Mononuclear cell (primary cell): Measurements from ENCODE around the gene LRP1B. TPM values are rescaled to one million over a fixed set of nuclear protein-coding genes. Genes with fewer than 3 reads are reported as not detected.
"Not testable (repeated sequence)": the region's sequence is repeated elsewhere in the genome, so short reads cannot be mapped to it uniquely, and the experiment has no call there.

ENCODE experiments used
- H3K27me3 ChIP-seq: 2 replicates; pipeline ENCODE4 v1.6.0; 2011; ENCODE audit warnings: low read length, control low read depth; ENCODE audit not compliant: insufficient read depth
- H3K4me1 ChIP-seq: 2 replicates; pipeline ENCODE4 v1.5.1; 2011; ENCODE audit warnings: mild to moderate bottlenecking, low read length, control low read depth; ENCODE audit not compliant: insufficient read depth
- H3K4me3 ChIP-seq: 2 replicates; pipeline ENCODE4 v1.5.1; 2011; ENCODE audit warnings: mild to moderate bottlenecking, low read length, moderate library complexity
- H3K9me3 ChIP-seq: 2 replicates; pipeline ENCODE4 v1.5.1; 2011; ENCODE audit warnings: low read depth, mild to moderate bottlenecking, control low read depth, low read length
- total RNA-seq: library from RNA; depleted of rRNA; stranded (reverse); fragments of >200 nt; gene quantifications from one replicate; pipeline ENCODE4 v1.2.3, GENCODE V29; 2012

The LRP1B gene
- total RNA-seq, 1 donor, result under 0.01 TPM

DNA sequence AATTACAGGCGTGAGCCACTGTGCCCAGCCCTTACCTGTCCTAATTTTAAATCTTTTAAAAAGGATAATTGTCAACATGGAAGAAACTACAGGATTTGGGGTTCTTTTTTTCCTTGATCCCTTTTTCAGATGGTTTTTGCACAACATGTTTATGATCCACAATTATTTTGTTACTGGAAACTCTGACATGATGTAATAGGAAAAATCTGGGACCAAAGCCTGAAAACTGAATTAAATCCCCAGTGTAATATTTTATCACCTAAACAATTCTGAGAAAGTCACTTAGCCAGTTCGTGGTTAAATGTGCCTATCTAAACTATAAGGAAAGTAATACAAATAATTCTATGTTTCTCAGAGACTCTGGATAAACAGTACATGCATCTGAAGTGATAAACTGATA, 1649.7 kb downstream of the LRP1B start:
- no peak overlapping the region for H3K4me3 ChIP-seq
- H3K4me1 ChIP-seq, result no peaks in the 10 kb centered on the region
- no peaks in the 10 kb centered on the region for H3K9me3 ChIP-seq
- H3K27me3 ChIP-seq, result no peaks in the 10 kb centered on the region

GRCh38 chr2:140473851-140474250, 1657.0 kb downstream of the LRP1B start:
- H3K9me3 ChIP-seq, result no peaks in the 10 kb centered on the region
- no peak overlapping the region for H3K4me3 ChIP-seq
- H3K27me3 ChIP-seq, result no peaks in the 10 kb centered on the region

DNA sequence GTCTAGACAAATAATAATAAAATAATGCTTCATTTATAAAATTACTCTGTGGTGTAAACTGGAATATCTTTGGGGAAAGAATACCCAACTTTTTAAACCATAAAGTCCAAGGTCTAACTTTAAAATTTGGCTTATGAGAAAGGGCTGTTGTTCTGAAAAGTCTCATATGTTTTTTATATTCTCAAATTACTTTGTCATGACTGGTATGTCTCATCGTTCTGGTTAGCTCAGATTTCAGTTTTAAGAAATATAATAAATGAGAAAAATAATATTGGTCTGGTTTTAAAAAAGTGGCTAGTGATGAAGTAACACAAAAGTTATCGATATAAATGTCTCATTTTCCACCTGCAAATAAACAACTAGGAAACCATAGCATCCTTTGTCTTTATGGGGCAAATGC, 1658.1 kb downstream of the LRP1B start:
- Histone ChIP-seq H3K4me3 (no peak overlapping the region), H3K27me3 (no peaks in the 10 kb centered on the region), H3K4me1 (no peaks in the 10 kb centered on the region), H3K9me3 (no peaks in the 10 kb centered on the region)

More at GRCh38 chr2:140473851-140474250, 1657.0 kb downstream of the LRP1B start:
- H3K4me1 ChIP-seq, result no peaks in the 10 kb centered on the region

GRCh38 chr2:140465301-140465700, 1665.5 kb downstream of the LRP1B start:
- Histone ChIP-seq H3K27me3 (no peaks in the 10 kb centered on the region), H3K9me3 (no peaks in the 10 kb centered on the region), H3K4me1 (no peaks in the 10 kb centered on the region), H3K4me3 (no peak overlapping the region)

DNA sequence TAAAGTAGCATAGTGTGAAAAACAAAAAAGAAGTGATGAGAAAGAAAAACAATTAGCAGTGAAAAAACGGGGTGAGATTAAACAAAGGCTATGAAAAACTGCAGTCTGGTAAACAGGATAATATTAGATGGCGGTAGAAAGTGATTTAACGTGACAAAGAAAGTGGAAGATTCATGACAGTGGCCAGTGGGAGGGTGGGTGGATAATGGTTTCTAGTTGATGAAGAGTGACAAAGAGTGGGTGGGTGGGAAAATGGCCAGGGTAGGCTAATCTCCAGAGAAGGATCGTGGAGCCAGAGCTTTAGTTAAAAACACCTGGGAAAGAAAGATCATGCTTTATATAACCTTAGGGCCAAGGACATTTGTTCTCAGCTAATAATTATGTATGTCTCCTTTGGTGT, 1667.8 kb downstream of the LRP1B start:
- no peak overlapping the region for H3K4me3 ChIP-seq
- no peaks in the 10 kb centered on the region for H3K9me3 ChIP-seq
- H3K27me3 ChIP-seq, result no peaks in the 10 kb centered on the region
- H3K4me1 ChIP-seq, result no peaks in the 10 kb centered on the region

GRCh38 chr2:140457483-140457882, 1673.3 kb downstream of the LRP1B start:
- H3K4me1 ChIP-seq, result no peaks in the 10 kb centered on the region
- H3K9me3 ChIP-seq, result no peaks in the 10 kb centered on the region
- no peaks in the 10 kb centered on the region for H3K27me3 ChIP-seq
- H3K4me3 ChIP-seq, result no peak overlapping the region

GRCh38 chr2:140455315-140455714, 1675.5 kb downstream of the LRP1B start:
- Histone ChIP-seq H3K27me3 (no peaks in the 10 kb centered on the region), H3K4me3 (no peak overlapping the region), H3K4me1 (no peaks in the 10 kb centered on the region), H3K9me3 (no peaks in the 10 kb centered on the region)

- Histone ChIP-seq H3K4me1 (no peaks in the 10 kb centered on the region), H3K4me3 (no peak overlapping the region), H3K27me3 (no peaks in the 10 kb centered on the region), H3K9me3 (no peaks in the 10 kb centered on the region)
Observed at GRCh38 chr2:140454717-140455116, 1676.1 kb downstream of the LRP1B start.

DNA sequence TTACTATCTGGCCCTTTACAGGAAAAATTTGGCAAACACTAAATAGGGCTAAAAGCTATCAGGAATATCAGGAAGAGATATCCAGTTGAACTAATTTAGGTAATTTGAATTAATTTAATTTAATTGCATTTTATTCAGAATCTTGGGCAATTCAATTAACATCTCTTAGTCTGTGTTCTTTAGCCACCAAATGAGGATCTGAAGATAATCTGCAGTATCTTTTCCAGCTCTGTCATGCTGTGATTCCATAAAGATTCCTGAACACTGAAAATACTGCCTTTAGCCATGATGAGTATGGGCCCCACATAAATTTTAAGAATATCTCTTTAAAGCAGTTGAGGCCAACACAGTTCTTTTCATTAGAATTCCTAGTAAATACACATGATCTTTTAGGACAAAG, 1679.5 kb downstream of the LRP1B start:
- no peaks in the 10 kb centered on the region for H3K27me3 ChIP-seq

GRCh38 chr2:140442319-140442718, 1688.5 kb downstream of the LRP1B start:
- no peak overlapping the region for H3K4me3 ChIP-seq

More for the DNA sequence above, 1679.5 kb downstream of the LRP1B start:
- no peak overlapping the region for H3K4me3 ChIP-seq
- no peaks in the 10 kb centered on the region for H3K4me1 ChIP-seq
- no peaks in the 10 kb centered on the region for H3K9me3 ChIP-seq

GRCh38 chr2:140440815-140441214, 1690.0 kb downstream of the LRP1B start:
- Histone ChIP-seq H3K4me1 (no peaks in the 10 kb centered on the region), H3K9me3 (no peaks in the 10 kb centered on the region), H3K27me3 (no peaks in the 10 kb centered on the region), H3K4me3 (no peak overlapping the region)

More at GRCh38 chr2:140442319-140442718, 1688.5 kb downstream of the LRP1B start:
- no peaks in the 10 kb centered on the region for H3K9me3 ChIP-seq
- no peaks in the 10 kb centered on the region for H3K4me1 ChIP-seq
- no peaks in the 10 kb centered on the region for H3K27me3 ChIP-seq

DNA sequence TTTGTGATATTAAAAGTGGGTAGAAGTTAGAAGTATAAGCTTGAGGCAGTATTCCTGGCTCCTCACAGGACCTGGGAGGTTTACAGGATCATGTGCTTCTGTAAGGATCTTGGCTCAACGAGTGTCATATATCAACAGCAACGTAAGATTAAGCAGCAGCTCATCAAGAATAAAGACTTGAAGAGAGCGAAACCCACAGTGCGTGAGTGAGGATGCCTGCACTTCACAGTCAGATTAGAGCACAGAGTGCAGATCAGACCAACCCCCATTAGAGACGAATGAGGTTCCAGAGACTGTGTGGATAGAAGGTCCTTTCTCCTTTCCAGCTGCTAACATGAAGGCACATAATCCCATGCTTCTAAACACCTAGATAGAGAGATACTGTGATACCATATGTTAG, 1693.9 kb downstream of the LRP1B start:
- Histone ChIP-seq H3K9me3 (no peaks in the 10 kb centered on the region), H3K4me1 (no peaks in the 10 kb centered on the region), H3K4me3 (no peak overlapping the region), H3K27me3 (no peaks in the 10 kb centered on the region)

GRCh38 chr2:140427033-140427432, 1703.8 kb downstream of the LRP1B start:
- not testable (repeated sequence) for H3K9me3 ChIP-seq, H3K4me1 ChIP-seq, H3K4me3 ChIP-seq, H3K27me3 ChIP-seq

DNA sequence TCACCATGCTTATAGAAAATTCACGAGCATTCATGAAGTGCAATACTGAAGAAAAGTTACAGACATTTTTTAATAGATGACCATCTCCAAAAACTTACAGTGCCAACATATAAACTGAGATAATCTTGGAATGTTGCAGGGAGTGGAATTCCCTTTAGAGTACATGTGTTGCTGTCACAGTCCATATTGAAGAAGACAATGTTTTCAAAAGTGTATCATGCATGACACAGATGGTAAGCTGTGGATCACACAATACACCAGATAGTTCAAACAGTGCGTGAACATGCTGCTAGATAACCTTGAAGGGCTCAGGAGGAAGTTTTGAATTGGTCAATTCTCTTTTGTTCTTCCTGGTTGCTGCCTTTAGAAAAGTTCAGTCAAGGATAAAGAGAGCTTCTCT, 1706.3 kb downstream of the LRP1B start:
- Histone ChIP-seq H3K9me3 (no peaks in the 10 kb centered on the region), H3K4me3 (no peak overlapping the region), H3K27me3 (no peaks in the 10 kb centered on the region)

GRCh38 chr2:140422759-140423158, 1708.1 kb downstream of the LRP1B start:
- H3K4me3 ChIP-seq, result no peak overlapping the region
- H3K27me3 ChIP-seq, result no peaks in the 10 kb centered on the region
- no peaks in the 10 kb centered on the region for H3K4me1 ChIP-seq
- no peaks in the 10 kb centered on the region for H3K9me3 ChIP-seq

More for the DNA sequence above, 1706.3 kb downstream of the LRP1B start:
- H3K4me1 ChIP-seq, result no peaks in the 10 kb centered on the region

DNA sequence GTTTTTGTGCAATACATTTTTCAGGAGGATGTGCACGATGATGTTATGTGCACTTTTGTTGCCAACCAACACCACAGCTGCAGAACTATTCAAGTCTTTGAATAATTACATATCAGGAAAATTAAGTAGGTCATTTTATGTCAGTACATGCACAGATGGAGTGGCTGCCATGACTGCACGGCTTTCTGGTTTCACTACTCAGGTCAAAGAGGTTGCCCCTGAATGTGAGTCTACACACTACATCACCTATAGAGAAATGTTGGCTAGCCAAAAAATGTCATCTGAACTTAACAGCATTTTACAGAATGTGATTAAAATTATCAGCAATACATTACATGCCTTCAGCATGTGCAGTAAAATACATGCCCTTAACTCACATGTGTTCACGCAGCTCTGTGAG, 1713.3 kb downstream of the LRP1B start:
- Histone ChIP-seq H3K27me3 (no peaks in the 10 kb centered on the region), H3K4me3 (no peak overlapping the region), H3K4me1 (no peaks in the 10 kb centered on the region), H3K9me3 (no peaks in the 10 kb centered on the region)

GRCh38 chr2:140416577-140416976, 1714.2 kb downstream of the LRP1B start:
- no peaks in the 10 kb centered on the region for H3K4me1 ChIP-seq
- no peaks in the 10 kb centered on the region for H3K27me3 ChIP-seq
- H3K9me3 ChIP-seq, result no peaks in the 10 kb centered on the region
- no peak overlapping the region for H3K4me3 ChIP-seq
